HG03108 (cell line): ENCODE results near the gene P3H1.
"Not testable (repeated sequence)": the region's sequence is repeated elsewhere in the genome, so short reads cannot be mapped to it uniquely, and the experiment has no call there.

Experiments used
- ATAC-seq: cut with Tn5 transposase; IDR thresholded peaks from one replicate; pipeline ENCODE4 v1.9.1; 2021; ENCODE audit warnings: moderate library complexity; ENCODE audit not compliant: unreplicated experiment

Gene P3H1

DNA sequence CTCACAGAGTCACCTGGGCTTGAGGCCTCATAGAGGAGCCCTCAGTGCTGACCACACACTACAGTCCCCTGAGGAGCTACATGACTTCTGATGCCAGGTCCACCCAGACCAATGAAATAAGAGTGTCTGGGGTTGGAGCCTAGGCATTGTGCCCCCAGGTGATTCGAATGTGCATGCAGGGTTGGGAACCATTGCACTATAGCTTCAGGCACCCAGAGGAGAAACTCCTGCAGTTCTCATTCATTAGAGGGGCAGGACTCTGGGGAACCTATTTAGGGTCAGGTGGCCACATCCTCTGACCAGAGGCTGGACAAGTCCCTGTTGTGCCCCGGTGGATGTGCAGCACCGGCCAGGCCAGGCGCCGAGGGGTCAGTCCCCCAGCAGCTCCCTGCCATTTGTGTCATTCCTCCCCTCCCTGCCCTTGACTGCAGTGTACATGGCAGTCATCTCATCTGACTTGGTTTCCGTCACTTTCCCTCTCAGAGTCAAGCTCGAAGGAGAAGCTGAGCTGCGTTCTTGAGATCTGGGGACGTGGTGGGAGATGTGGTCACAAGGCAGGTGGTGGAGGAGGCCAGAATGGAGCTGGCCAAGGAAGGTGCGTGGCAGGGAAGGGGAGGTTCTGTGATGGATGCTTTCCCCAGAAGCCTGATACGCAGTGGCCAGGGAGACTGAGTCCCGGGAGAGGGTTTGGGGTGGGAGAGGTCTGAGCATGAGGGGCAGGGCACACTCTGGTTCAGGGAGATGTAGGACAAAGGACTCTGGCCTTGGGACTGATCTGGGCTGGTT, 33.2 kb downstream of the P3H1 start:
- ATAC-seq, result no peak

DNA sequence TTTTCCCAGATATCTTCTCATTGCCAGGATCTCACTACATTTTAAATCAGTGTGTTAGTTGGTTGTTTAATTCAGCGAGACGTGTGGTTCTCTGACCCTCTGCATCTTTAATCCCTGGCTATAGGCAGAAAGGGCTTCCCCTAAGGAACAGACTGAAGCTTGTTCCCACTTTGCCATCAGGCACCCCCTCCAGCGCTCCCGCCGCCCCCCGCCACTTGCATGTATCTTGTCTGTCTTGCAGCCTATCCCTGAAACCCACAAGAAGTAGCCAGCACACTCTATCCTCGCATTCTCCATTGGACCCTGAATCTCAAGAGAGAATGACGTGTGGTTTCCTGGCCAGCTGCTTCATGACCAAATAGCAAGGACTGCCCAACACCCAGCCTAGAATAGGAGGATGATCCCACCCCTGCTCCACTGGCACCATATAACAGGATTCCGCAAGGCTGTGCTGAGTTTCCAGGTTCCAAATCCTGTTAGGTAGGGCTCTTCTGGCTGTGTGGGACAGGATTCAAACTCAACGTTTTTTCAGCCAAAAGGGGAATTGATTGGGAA, 34.6 kb downstream of the P3H1 start:
- no peak for ATAC-seq

DNA sequence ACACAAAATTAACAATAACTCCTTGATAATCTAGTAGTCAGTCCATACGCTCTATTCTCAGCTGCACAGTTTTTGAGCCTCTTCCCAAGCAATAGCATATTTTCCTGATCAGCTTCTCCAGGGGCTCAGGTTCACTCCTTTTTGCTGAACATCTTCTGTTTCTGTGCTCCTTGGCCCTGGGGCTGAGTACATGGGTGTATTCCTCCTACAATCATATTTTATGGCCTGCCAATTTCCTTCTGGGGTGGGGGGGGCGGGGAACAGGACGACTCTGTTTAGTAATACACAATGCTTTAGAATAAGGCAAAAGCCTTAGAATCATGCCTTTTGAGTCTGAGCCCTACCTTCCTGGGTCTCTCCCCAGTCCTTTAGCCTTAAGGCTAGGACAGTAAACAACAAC, 35.2 kb downstream of the P3H1 start:
- no peak for ATAC-seq

DNA sequence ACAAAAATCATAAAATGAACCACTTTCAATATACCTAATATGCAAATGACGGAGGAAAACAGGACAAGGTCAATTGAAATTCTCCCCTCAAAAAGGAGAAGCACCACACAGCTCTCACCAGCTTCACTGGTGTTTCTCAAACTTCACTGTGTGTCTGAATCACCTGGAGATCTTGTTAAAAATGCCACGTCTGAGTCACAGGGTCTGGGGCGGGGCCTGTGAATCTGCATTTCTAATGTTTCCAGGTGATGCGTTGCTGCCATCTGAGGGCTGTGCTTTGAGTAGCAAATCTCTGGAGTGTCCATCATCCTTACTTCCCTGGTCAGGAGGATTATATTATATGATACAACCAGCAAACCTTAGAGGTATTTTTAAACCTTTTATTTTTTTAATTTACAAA, 35.8 kb downstream of the P3H1 start:
- no peak for ATAC-seq

DNA sequence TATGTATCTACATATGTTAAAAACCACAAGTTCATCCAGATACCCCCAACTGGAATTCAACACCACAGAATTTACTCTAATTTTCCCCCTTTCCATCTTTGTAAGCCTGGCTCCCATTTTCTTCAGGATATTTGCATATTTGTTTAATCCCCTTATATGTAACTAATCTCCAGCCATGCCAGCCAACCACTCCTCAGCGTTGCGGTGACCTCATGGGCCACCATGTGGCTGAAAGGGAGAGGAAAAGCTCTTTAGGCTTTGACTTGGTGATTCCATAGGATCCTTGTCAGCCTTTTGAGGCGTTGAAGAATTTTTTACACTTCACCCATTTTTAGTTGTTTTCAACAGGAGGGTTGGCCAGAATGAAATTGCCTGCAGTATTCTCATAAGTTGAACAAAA, 36.8 kb downstream of the P3H1 start:
- no peak for ATAC-seq

DNA sequence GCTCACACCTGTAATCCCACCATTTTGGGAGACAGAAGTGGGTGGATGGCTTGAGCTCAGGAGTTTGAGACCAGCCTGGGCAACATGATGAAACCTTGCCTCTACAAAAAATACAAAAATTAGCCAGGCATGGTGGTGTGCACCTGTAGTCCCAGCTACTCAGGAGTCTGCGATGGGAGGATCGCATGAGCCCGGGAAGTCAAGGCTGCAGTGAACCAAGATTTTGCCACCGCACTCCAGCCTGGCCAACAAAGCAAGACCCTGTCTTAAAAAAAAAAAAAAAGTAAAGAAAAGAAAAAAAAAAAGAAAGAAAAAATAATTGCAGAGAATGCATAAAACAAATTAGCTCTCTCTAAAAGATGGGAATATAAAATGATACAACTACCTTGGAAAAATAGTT, 41.0 kb downstream of the P3H1 start:
- not testable (repeated sequence) for ATAC-seq

DNA sequence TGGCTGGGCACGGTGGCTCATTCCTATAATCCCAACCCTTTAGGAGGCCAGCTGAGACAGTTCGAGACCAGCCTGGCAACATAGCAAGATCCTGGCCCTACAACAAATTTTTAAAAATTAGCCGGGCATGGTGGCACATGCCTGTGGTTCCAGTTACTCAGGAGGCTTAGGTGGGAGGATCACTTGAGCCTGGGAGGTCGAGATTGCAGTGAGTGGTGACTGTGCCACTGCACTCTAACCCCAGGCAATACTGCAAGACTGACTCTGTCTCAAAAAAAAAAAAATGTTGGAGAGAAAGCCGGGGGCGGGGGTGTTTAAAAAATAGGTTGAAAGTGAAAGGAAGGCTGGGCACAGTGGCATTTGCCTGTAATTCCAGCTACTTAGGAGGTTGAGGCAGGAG, 43.3 kb downstream of the P3H1 start:
- no peak for ATAC-seq

DNA sequence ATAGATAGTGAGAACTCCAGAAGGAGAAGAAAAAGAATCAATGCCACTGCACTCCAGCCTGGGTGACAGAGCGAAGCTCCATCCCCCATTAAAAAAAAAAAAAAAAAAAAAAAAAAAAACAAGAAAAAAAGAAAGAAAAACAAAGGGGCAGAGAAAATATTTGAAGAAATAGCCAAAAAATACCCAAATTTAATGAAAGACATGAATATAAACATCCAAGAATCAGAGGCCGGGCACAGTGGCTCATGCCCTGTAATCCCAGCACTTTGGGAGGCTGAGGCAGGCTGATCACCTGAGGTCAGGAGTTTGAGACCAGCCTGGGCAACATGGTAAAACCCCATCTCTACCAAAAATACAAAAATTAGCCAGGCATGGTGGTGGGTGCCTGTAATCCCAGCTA, 44.4 kb downstream of the P3H1 start:
- not testable (repeated sequence) for ATAC-seq

DNA sequence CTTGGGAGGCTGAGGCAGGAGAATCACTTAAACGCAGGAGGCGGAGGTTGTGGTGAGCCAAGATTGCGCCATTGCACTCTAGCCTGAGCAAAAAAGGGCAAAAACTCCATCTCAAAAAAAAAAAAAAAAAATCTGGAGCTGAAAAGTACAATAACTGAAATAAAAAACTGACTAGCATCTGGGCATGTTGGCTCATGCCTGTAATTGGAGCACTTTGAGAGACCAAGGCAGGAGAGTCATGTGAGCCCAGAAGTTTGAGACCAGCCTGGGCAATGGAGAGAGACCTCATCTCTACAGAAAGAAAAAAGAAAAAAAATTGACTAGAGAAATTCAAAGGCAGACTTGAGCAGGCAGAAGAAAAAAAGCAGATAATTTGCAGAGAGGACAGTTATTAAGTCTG, 44.9 kb downstream of the P3H1 start:
- no peak for ATAC-seq

DNA sequence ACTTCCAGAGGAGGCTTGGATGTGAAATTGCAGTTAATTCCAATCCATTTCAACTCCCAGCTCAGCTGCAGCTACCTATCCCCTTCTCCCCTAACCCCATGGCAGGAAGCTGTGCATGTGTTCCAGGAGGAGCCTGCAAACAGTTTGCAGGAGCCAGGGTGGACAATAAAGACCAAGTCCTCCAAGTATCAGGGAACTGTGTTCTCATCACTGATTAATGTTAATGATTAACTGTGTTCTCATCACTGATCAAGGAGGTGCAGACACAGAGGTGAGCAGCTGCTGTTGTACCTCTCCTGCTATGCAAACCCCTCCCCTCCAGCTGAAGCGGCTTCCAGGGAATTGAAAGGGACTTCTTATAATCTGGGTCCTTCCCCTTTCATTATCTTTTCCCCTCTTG, 46.0 kb downstream of the P3H1 start:
- no peak for ATAC-seq

DNA sequence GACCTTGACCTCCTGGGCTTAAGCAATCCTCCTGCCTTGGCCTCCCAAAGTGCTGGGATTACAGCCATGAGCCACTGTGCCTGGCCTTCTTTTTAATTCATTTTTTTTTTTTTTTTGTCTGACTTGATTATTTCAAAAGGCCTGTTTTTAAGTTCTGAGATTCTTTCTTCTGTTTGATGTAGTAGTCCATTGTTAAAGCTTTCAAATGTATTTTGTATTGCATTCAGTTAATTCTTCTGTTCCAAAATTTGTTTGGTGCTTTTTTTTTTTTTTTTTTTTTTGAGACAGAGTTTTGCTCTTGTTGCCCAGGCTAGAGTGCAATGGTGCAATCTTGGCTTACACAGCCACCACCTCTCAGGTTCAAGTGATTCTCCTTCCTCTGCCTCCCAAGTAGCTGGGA, 52.4 kb downstream of the P3H1 start:
- not testable (repeated sequence) for ATAC-seq

DNA sequence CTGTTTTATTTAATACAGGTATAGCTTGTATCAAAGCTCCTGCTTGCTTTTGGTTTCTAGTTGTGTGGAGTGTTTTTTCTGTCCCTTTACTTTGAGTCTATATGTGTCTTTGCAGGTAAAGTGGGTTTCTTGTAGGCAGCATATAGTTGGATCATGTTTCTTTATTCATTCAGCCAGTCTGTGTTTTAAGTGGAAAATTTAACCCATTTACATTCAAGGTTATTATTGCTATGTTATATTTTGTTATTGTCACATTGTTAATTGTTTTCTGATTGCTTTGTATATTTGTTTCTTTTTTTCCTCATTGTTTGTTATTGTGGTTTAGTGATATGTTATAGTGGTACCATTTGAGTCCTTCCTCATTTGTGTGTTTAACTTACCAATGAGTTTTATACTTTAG, 53.5 kb downstream of the P3H1 start:
- no peak for ATAC-seq

DNA sequence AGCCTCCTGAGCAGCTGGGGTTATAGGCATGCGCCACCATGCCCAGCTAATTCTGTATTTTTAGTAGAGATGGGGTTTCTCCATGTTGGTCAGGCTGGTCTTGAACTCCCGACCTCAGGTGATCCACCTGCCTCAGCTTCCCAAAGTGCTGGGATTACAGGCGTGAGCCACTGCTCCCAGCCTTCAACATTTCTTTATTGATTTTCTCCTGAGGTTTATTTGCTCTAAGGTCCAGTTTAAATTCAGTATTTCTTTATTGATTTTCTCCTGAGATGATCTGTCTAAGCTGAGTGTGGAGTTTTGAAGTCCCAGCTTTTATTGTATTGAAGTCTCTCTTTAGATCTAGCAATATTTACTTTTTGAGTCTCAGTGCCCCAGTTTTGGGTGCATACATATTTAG, 54.0 kb downstream of the P3H1 start:
- not testable (repeated sequence) for ATAC-seq

DNA sequence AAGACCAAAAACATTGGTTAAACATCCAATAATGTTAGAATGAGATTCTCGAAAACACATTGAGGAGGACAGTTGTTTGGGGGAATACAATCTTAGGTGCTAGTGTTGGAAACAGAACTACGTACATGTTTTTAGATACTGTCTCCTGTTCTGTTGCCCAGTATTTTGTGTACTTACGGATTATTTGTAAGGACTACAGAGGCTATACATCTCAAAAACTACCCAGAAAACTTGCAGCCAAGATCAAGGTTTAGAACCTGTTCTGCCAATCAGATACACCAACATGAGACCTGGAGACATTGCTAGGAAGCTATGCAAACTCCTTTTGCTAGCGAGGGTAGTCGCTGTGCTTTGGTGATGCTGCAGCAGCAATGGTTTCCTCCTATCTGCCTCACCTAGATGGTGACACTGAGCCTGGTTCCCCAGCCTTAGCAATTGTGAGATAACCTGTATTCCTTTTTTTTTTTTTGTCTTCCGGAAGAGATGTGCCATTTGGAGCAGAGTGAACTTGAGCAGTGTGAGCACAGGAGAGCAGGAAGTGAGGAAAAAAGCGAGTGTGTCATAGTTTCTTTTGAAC, 62.9 kb downstream of the P3H1 start:
- ATAC-seq, result no peak

DNA sequence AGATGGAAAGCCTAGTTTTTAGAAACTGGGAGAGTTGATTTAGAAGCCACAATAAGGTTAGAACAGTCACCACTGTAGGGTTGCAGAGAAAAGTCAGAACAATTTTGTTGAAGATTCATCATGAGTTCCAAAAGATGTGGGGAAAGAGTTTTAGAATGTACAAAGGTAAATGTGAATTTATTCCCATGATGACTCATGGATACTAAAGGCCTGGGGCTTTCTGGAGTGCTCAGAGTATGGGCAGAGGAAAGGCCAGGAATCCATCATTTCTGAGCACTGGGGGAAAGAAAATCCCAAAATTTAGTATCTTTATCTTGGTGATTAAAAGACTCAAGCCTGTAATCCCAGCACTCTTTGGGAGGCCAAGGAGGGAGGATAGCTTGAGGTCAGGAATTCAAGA, 66.8 kb downstream of the P3H1 start:
- ATAC-seq, result no peak

DNA sequence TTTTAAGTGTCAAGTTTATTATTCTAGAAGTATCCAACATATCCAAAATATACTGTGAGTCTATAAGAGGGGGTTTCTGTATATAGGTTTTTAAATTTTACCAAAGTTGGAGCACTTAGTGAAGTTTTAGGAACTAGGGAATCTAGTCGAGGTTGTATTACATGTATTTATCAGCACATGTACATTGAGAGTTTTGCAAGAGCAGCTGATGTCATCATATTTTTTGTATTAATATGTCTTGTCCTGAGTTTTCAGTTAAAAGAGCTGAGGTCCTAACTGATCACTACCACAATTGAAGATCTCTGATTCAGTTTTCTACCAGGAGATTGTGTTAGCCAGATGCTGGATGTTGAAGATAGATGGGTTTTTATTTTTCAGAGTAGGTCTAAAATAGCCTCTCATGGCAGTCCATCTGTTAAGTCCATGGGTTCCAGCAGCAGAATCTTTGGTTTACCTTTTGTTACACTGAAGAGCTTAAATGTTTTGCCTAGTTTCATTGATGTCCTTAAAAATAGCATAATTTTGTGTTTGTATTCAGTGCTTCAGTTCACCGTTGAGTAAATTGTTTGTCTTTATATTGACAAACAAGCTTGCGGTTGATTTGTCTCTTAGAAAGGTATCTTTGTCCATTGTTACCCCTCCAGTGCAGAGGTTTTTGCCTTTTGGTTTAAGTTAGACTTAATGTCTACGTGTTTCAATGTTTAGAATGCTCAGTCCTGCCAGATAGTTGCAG, 68.6 kb downstream of the P3H1 start:
- no peak for ATAC-seq
